ENCODE measurements around the gene MYOD1.

Gene MYOD1

GRCh38 chr11:17745023-17745772, 25.8 kb downstream of the MYOD1 start:
- Mint-ChIP-seq H3K27ac (no peak overlapping the region), H3K36me3 (ENCODE audit: low read depth) (no peaks in the 10 kb centered on the region), H3K27me3 (peaks cover 7% of the 10 kb centered on the region), H3K4me3 (no peak overlapping the region), H3K4me1 (ENCODE audit: low read depth) (no peaks in the 10 kb centered on the region), H3K9me3 (no peaks in the 10 kb centered on the region)
- intact Hi-C loops (cut with micrococcal nuclease): no loop called here

GRCh38 chr11:17746096-17746495, 26.7 kb downstream of the MYOD1 start:
- no peak overlapping the region for H3K4me3 Mint-ChIP-seq
- peaks cover 9% of the 10 kb centered on the region for H3K27me3 Mint-ChIP-seq
- H3K36me3 Mint-ChIP-seq (ENCODE audit: low read depth): no peaks in the 10 kb centered on the region
- H3K4me1 Mint-ChIP-seq (ENCODE audit: low read depth): no peaks in the 10 kb centered on the region
- H3K9me3 Mint-ChIP-seq: no peaks in the 10 kb centered on the region
- intact Hi-C loops (cut with micrococcal nuclease): no loop called here
- H3K27ac Mint-ChIP-seq: no peak overlapping the region

GRCh38 chr11:17747131-17747955, 28.0 kb downstream of the MYOD1 start:
- no peak overlapping the region for H3K4me3 Mint-ChIP-seq
- no peak overlapping the region for H3K27ac Mint-ChIP-seq
- no peaks in the 10 kb centered on the region for H3K4me1 Mint-ChIP-seq (ENCODE audit: low read depth)
- no peaks in the 10 kb centered on the region for H3K36me3 Mint-ChIP-seq (ENCODE audit: low read depth)
- intact Hi-C loops (cut with micrococcal nuclease): no loop called here
- H3K27me3 Mint-ChIP-seq: peaks cover 7% of the 10 kb centered on the region
- no peaks in the 10 kb centered on the region for H3K9me3 Mint-ChIP-seq

GRCh38 chr11:17748044-17748443, 28.7 kb downstream of the MYOD1 start:
- peaks cover 7% of the 10 kb centered on the region for H3K27me3 Mint-ChIP-seq
- no peaks in the 10 kb centered on the region for H3K9me3 Mint-ChIP-seq
- H3K27ac Mint-ChIP-seq: no peak overlapping the region
- H3K4me1 Mint-ChIP-seq (ENCODE audit: low read depth): no peaks in the 10 kb centered on the region
- intact Hi-C loops (cut with micrococcal nuclease): no loop called here
- no peaks in the 10 kb centered on the region for H3K36me3 Mint-ChIP-seq (ENCODE audit: low read depth)
- H3K4me3 Mint-ChIP-seq: no peak overlapping the region

GRCh38 chr11:17748761-17749721, 29.7 kb downstream of the MYOD1 start:
- Mint-ChIP-seq H3K27me3 (peaks cover 7% of the 10 kb centered on the region), H3K36me3 (ENCODE audit: low read depth) (no peaks in the 10 kb centered on the region), H3K27ac (no peak overlapping the region), H3K4me3 (no peak overlapping the region), H3K9me3 (no peaks in the 10 kb centered on the region), H3K4me1 (ENCODE audit: low read depth) (no peaks in the 10 kb centered on the region)
- intact Hi-C loops (cut with micrococcal nuclease): no loop called here

GRCh38 chr11:17750013-17750800, 30.8 kb downstream of the MYOD1 start:
- intact Hi-C loops (cut with micrococcal nuclease): no loop called here
- no peaks in the 10 kb centered on the region for H3K9me3 Mint-ChIP-seq
- H3K4me1 Mint-ChIP-seq (ENCODE audit: low read depth): no peaks in the 10 kb centered on the region
- H3K36me3 Mint-ChIP-seq (ENCODE audit: low read depth): no peaks in the 10 kb centered on the region
- H3K4me3 Mint-ChIP-seq: no peak overlapping the region
- peaks cover 6% of the 10 kb centered on the region for H3K27me3 Mint-ChIP-seq
- H3K27ac Mint-ChIP-seq: no peak overlapping the region

- H3K4me3 Mint-ChIP-seq: no peak overlapping the region
- no peak overlapping the region for H3K27ac Mint-ChIP-seq
- no peaks in the 10 kb centered on the region for H3K36me3 Mint-ChIP-seq (ENCODE audit: low read depth)
- H3K9me3 Mint-ChIP-seq: no peaks in the 10 kb centered on the region
- H3K4me1 Mint-ChIP-seq (ENCODE audit: low read depth): no peaks in the 10 kb centered on the region
- peaks cover 4% of the 10 kb centered on the region for H3K27me3 Mint-ChIP-seq
- intact Hi-C loops (cut with micrococcal nuclease): no loop called here
Measured at GRCh38 chr11:17750801-17751165, 31.4 kb downstream of the MYOD1 start.

GRCh38 chr11:17751558-17751957, 32.2 kb downstream of the MYOD1 start:
- Mint-ChIP-seq H3K9me3 (no peaks in the 10 kb centered on the region), H3K4me3 (no peak overlapping the region), H3K4me1 (ENCODE audit: low read depth) (no peaks in the 10 kb centered on the region), H3K27ac (no peak overlapping the region), H3K36me3 (ENCODE audit: low read depth) (no peaks in the 10 kb centered on the region), H3K27me3 (peaks cover 4% of the 10 kb centered on the region)
- intact Hi-C loops (cut with micrococcal nuclease): no loop called here

- no peaks in the 10 kb centered on the region for H3K4me1 Mint-ChIP-seq (ENCODE audit: low read depth)
- H3K36me3 Mint-ChIP-seq (ENCODE audit: low read depth): no peaks in the 10 kb centered on the region
Measured at GRCh38 chr11:17752144-17752543, 32.8 kb downstream of the MYOD1 start.

GRCh38 chr11:17753153-17753552, 33.8 kb downstream of the MYOD1 start:
- intact Hi-C loops (cut with micrococcal nuclease): no loop called here
- Mint-ChIP-seq H3K27ac (no peak overlapping the region), H3K36me3 (ENCODE audit: low read depth) (no peaks in the 10 kb centered on the region), H3K4me3 (no peak overlapping the region), H3K4me1 (ENCODE audit: low read depth) (no peaks in the 10 kb centered on the region), H3K9me3 (no peaks in the 10 kb centered on the region), H3K27me3 (peaks cover 5% of the 10 kb centered on the region)

More at GRCh38 chr11:17752144-17752543, 32.8 kb downstream of the MYOD1 start:
- intact Hi-C loops (cut with micrococcal nuclease): no loop called here
- no peaks in the 10 kb centered on the region for H3K9me3 Mint-ChIP-seq
- peaks cover 4% of the 10 kb centered on the region for H3K27me3 Mint-ChIP-seq
- no peak overlapping the region for H3K27ac Mint-ChIP-seq
- H3K4me3 Mint-ChIP-seq: no peak overlapping the region

- no peak overlapping the region for H3K4me3 Mint-ChIP-seq
- no peaks in the 10 kb centered on the region for H3K4me1 Mint-ChIP-seq (ENCODE audit: low read depth)
- peaks cover 5% of the 10 kb centered on the region for H3K27me3 Mint-ChIP-seq
- no peaks in the 10 kb centered on the region for H3K9me3 Mint-ChIP-seq
- intact Hi-C loops (cut with micrococcal nuclease): no loop called here
- no peak overlapping the region for H3K27ac Mint-ChIP-seq
- H3K36me3 Mint-ChIP-seq (ENCODE audit: low read depth): no peaks in the 10 kb centered on the region
Measured at GRCh38 chr11:17753641-17754040, 34.3 kb downstream of the MYOD1 start.

GRCh38 chr11:17755891-17756290, 36.5 kb downstream of the MYOD1 start:
- intact Hi-C loops (cut with micrococcal nuclease): no loop called here
- H3K27ac Mint-ChIP-seq: no peak overlapping the region

More at GRCh38 chr11:17755891-17756290, 36.5 kb downstream of the MYOD1 start:
- Mint-ChIP-seq H3K27me3 (peaks cover 3% of the 10 kb centered on the region), H3K9me3 (no peaks in the 10 kb centered on the region), H3K4me3 (no peak overlapping the region), H3K36me3 (ENCODE audit: low read depth) (no peaks in the 10 kb centered on the region), H3K4me1 (ENCODE audit: low read depth) (no peaks in the 10 kb centered on the region)
